GM18505 (cell line): Measurements from ENCODE around the gene ME1.

Experiments used
- ATAC-seq: cut with Tn5 transposase; IDR thresholded peaks from one replicate; pipeline ENCODE4 v1.9.1; 2021; ENCODE audit not compliant: unreplicated experiment
- POLR2A ChIP-seq: IDR thresholded peaks from 4 replicates; pipeline ENCODE4 v1.6.1; 2011; ENCODE audit warnings: borderline replicate concordance; ENCODE audit not compliant: insufficient read depth, insufficient read length; ENCODE audit errors: extremely low read depth

The ME1 gene

GRCh38 chr6:83169511-83169910, 261.3 kb downstream of the ME1 start:
- TF ChIP-seq POLR2A, result no peak
- ATAC-seq, result no peak

GRCh38 chr6:83169106-83169505, 261.7 kb downstream of the ME1 start:
- no peak for ATAC-seq
- no peak for TF ChIP-seq POLR2A

GRCh38 chr6:83168556-83168955, 262.3 kb downstream of the ME1 start:
- no peak for ATAC-seq
- TF ChIP-seq POLR2A, result no peak

- no peak for TF ChIP-seq POLR2A
- ATAC-seq, result no peak
Measured at GRCh38 chr6:83167726-83168278, 263.0 kb downstream of the ME1 start.
